Gastrocnemius medialis (tissue), 4 donors: ENCODE data around the gene PRMT7. TPM values are rescaled to one million over a fixed set of nuclear protein-coding genes. Genes with fewer than 3 reads are reported as not detected.

Experiments
- ATAC-seq, 2 donors: fragments of 150-250 bp; one replicate each; pipeline ENCODE4 v1.9.1; 2016
- DNase-seq, 2 donors: peaks; one replicate each; pipeline ENCODE4 v3.0.0-alpha.2; 2019
- H3K27ac ChIP-seq, 4 donors: fragments of 200-600 bp; sonication (generic); 1 replicate in 1 of 4; 2 replicates in 3 of 4; pipeline ENCODE4 v1.5.1; 2016 to 2018; ENCODE audit warnings: mild to moderate bottlenecking in 2 of 4, moderate library complexity in 1 of 4
- H3K27me3 ChIP-seq, 3 donors: fragments of 200-600 bp; sonication (generic) in 2 of 3; 1 replicate in 1 of 3; 2 replicates in 2 of 3; pipeline versions ENCODE4 v1.5.1 to v1.6.0; 2016 to 2019; ENCODE audit warnings: mild to moderate bottlenecking in 1 of 3, moderate library complexity in 1 of 3
- H3K36me3 ChIP-seq, 2 donors: fragments of 200-600 bp; sonication (generic) in 1 of 2; one replicate each; pipeline ENCODE4 v1.5.1; 2017 to 2018
- H3K4me1 ChIP-seq, 2 donors: fragments of 200-600 bp; sonication (generic) in 1 of 2; one replicate each; pipeline ENCODE4 v1.5.1; 2016 to 2017; ENCODE audit warnings: mild to moderate bottlenecking in 2 of 2
- H3K4me3 ChIP-seq, 4 donors: fragments of 200-600 bp; sonication (generic) in 3 of 4; 1 replicate in 1 of 4; 2 replicates in 3 of 4; pipeline ENCODE4 v1.5.1; 2016 to 2019; ENCODE audit warnings: mild to moderate bottlenecking in 2 of 4
- H3K9me3 ChIP-seq, 3 donors: fragments of 200-600 bp; sonication (generic) in 2 of 3; 1 replicate in 1 of 3; 2 replicates in 2 of 3; pipeline ENCODE4 v1.5.1; 2016 to 2019
- CTCF ChIP-seq, 5 experiments: fragments of 450-650 bp in 3 of 5; fragments of 200-600 bp in 2 of 5; sonication (generic) in 2 of 5; IDR thresholded peaks in 4 of 5; conservative IDR thresholded peaks in 1 of 5; 1 replicate in 4 of 5; 2 replicates in 1 of 5; pipeline ENCODE4 v1.5.1; 2016 to 2019; ENCODE audit warnings: antibody characterized with exemption in 5 of 5, mild to moderate bottlenecking in 3 of 5, moderate library complexity in 3 of 5
- POLR2A ChIP-seq, 2 donors: fragments of 450-650 bp; IDR thresholded peaks; one replicate each; pipeline ENCODE4 v1.6.1; 2017; ENCODE audit warnings: antibody characterized with exemption in 2 of 2, mild to moderate bottlenecking in 2 of 2, moderate library complexity in 2 of 2
- in situ Hi-C, 4 donors: fragments of 200-750 bp; cut with MboI; loops; one replicate each; pipeline versions ENCODE4 v1.15.0 to v1.8.0; 2017; ENCODE audit warnings: low sequenced_read_pairs in 4 of 4
- intact Hi-C: fragments of 100-400 bp; cut with DNase I; formaldehyde crosslinking; loops from one replicate; pipeline ENCODE4 v1.15.1; 2023; ENCODE audit warnings: low total_unique reads
- total RNA-seq, 4 donors: library from RNA; depleted of rRNA; stranded (reverse); fragments of >200 nt; gene quantifications; one replicate each; pipeline versions ENCODE4 v1.1.0 to v1.2.3, GENCODE V29; 2016

PRMT7 gene
- total RNA-seq, 4 donors from 2014 or later = 22.2 to 41.0 (median 32.8) TPM

- in situ Hi-C loops (no loop called here), intact Hi-C loops (no loop called here)
- Histone ChIP-seq H3K36me3 (peaks cover 0 to 86% of the 10 kb centered on the region in 2 donors), H3K9me3 (no peaks in the 10 kb centered on the region), H3K4me3 (no peak overlapping the region), H3K27me3 (no peaks in the 10 kb centered on the region), H3K27ac (peak overlapping the region; percentile 86 to 99 (median 95)), H3K4me1 (peaks cover 43 to 53% of the 10 kb centered on the region in 2 donors)
- ATAC-seq = no peak
- DNase-seq = no peak
- TF ChIP-seq CTCF (IDR thresholded peaks at IDR 0.05 in 4 of 5, conservative IDR thresholded peaks at IDR 0.05 in 1 of 5) (no peak), POLR2A (IDR thresholded peaks at IDR 0.05) (no peak)
These were observed 18.4 kb upstream of the PRMT7 start for GRCh38 chr16:68292425-68292824.

- intact Hi-C loops (no loop called here), in situ Hi-C loops (no loop called here)
- no peak for ATAC-seq
- Histone ChIP-seq H3K27me3 (no peaks in the 10 kb centered on the region), H3K4me3 (no peak overlapping the region), H3K9me3 (no peaks in the 10 kb centered on the region), H3K36me3 (peaks cover 0 to 100% of the 10 kb centered on the region in 2 donors), H3K27ac (peak overlapping the region; percentile 74 to 95 (median 82)), H3K4me1 (peaks cover 32 to 35% of the 10 kb centered on the region in 2 donors)
- peak in 1 of 2 donors; percentile 27 for DNase-seq
- TF ChIP-seq POLR2A (IDR thresholded peaks at IDR 0.05) (no peak), CTCF (IDR thresholded peaks at IDR 0.05 in 4 of 5, conservative IDR thresholded peaks at IDR 0.05 in 1 of 5) (no peak)
These were observed 14.5 kb upstream of the PRMT7 start for GRCh38 chr16:68296291-68296690.

DNA sequence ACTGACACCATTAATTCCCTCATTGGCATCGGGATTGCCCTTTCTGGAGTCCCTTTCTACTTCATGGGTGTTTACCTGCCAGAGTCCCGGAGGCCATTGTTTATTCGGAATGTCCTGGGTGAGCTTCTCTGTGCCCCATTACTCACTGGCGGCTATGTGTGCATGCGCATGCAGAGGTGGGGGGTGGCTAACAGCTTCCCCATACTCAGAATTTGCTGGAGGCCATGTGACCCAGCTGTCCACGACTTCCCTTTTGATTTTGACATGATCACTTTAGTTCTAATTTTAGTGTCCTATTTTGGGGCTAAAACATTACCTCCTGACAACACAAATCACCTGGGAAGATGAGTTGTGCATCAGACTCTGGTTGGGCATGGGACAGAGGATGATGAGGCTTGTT lies 14.1 kb upstream of the PRMT7 start:
- H3K4me1 ChIP-seq = peaks cover 28 to 35% of the 10 kb centered on the region in 2 donors

GRCh38 chr16:68297908-68298307 lies 12.9 kb upstream of the PRMT7 start:
- Histone ChIP-seq H3K4me3 (no peak overlapping the region), H3K9me3 (no peaks in the 10 kb centered on the region), H3K4me1 (peaks cover 23 to 35% of the 10 kb centered on the region in 2 donors), H3K36me3 (peaks cover 0 to 100% of the 10 kb centered on the region in 2 donors), H3K27me3 (no peaks in the 10 kb centered on the region), H3K27ac (peak overlapping the region; percentile 74 to 95 (median 82))
- intact Hi-C loops (no loop called here), in situ Hi-C loops (no loop called here)
- ATAC-seq (no peak), DNase-seq (no peak)
- TF ChIP-seq CTCF (IDR thresholded peaks at IDR 0.05 in 4 of 5, conservative IDR thresholded peaks at IDR 0.05 in 1 of 5) (no peak), POLR2A (IDR thresholded peaks at IDR 0.05) (no peak)

More for the DNA sequence above, 14.1 kb upstream of the PRMT7 start:
- TF ChIP-seq CTCF (IDR thresholded peaks at IDR 0.05 in 4 of 5, conservative IDR thresholded peaks at IDR 0.05 in 1 of 5) (no peak), POLR2A (IDR thresholded peaks at IDR 0.05) (no peak)
- in situ Hi-C loops = no loop called here
- intact Hi-C loops = no loop called here
- DNase-seq (peak in 1 of 2 donors; percentile 17), ATAC-seq (no peak)
- H3K27ac ChIP-seq = peak overlapping the region; percentile 74 to 95 (median 82)
- no peak overlapping the region for H3K4me3 ChIP-seq
- no peaks in the 10 kb centered on the region for H3K27me3 ChIP-seq
- no peaks in the 10 kb centered on the region for H3K9me3 ChIP-seq
- H3K36me3 ChIP-seq = peaks cover 0 to 100% of the 10 kb centered on the region in 2 donors

DNA sequence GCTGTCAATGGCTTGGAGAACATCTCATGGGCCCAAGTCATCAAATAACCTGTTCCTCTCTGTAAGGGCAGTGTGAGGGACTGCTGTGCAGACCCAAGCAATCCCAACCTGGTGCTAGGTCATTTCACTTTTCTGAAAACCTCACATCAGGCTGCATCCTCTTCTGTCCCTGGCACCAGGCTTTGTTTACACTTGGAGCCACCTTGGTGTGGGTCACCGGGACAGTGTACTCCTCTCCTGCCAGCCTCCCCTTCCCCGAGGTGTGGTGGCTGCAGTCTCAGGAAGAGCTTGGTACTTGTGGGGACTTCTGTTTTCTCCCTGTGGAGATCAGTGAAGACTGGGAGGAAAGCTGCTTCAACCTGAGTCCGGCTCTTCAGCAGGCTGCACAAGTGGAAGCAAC lies 12.5 kb upstream of the PRMT7 start:
- Histone ChIP-seq H3K36me3 (peaks cover 0 to 96% of the 10 kb centered on the region in 2 donors), H3K9me3 (no peaks in the 10 kb centered on the region), H3K4me3 (no peak overlapping the region), H3K4me1 (peaks cover 23 to 35% of the 10 kb centered on the region in 2 donors), H3K27ac (peak overlapping the region; percentile 74 to 95 (median 82)), H3K27me3 (no peaks in the 10 kb centered on the region)
- DNase-seq = peak in 1 of 2 donors; percentile 44
- intact Hi-C loops (no loop called here), in situ Hi-C loops (no loop called here)
- peak; percentile 22 to 51 for ATAC-seq
- TF ChIP-seq POLR2A (IDR thresholded peaks at IDR 0.05) (no peak), CTCF (IDR thresholded peaks at IDR 0.05 in 4 of 5, conservative IDR thresholded peaks at IDR 0.05 in 1 of 5) (no peak)
